HG03558 (cell line): ENCODE measurements around the gene COASY.
"Not testable (repeated sequence)": the region's sequence is repeated elsewhere in the genome, so short reads cannot be mapped to it uniquely, and the experiment has no call there.

Experiments used
- ATAC-seq: cut with Tn5 transposase; IDR thresholded peaks from one replicate; pipeline ENCODE4 v1.9.1; 2021; ENCODE audit warnings: moderate number of reproducible peaks; ENCODE audit not compliant: unreplicated experiment; ENCODE audit errors: extremely low read depth

COASY gene

DNA sequence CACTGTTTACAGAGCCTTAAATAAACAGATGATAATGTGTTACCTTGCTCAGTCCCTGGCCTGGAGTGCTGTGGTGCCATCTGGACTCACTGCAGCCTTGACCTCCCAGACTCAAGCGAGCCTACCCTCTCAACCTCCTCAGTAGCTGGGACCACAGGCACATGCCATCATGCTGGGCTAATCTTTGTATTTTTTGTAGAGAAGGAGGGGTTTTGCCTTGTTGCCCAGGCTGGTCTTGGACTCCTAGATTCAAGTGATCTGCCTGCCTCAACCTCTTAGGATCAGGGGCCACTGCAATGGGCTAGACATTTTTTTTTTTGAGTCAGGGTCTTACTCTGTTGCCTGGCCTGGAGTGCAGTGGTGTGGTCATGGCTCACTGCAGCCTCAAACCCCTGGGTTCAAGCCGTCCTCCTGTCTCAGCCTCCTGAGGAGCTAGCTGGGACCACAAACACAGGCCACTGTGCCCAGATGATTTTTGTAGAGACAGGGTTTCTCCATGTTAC is 30.9 kb upstream of the COASY start:
- ATAC-seq: no peak

DNA sequence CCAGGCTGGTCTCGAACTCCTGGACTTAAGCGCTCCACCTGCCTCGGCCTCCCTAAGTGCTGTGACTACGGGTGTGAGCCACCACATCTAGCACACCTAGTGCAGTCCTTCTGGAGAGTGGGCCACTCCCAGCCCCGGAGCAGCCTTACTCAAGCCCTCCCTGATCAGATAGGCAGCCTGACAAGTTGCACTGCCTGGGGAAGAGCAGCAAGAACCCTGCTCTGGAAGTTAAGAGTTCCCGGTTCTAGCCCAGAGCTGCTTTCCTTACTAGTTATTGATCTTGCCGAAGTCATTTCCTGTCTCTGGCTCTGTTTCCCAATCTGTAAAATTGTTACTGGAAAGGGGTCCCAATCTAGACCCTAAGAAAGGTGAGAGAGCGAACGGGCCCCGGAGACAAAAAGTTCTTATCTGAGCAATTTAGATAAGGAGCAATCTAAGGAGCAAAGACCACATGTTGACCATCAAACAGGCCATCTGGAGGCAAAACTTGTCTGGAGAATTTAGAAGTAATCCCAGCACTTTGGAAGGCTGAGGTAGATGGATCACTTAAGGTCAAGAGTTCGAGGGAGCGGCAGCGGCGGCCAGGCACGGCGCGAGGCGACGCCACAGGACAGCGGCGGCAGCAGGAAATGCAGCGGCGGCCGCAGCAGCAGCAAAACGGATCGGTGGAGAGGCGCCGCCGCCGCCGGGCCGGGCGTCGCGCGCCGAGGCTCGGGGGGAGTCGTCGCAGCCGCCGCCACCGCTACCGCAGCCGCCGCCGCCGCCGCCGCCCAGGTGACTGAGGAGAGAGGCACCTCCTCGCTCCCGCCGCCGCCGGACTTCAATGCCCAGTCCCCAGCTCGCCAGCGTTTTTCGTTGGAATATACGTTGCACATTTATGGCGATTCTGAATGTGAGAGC is 30.2 kb upstream of the COASY start:
- ATAC-seq: no peak

DNA sequence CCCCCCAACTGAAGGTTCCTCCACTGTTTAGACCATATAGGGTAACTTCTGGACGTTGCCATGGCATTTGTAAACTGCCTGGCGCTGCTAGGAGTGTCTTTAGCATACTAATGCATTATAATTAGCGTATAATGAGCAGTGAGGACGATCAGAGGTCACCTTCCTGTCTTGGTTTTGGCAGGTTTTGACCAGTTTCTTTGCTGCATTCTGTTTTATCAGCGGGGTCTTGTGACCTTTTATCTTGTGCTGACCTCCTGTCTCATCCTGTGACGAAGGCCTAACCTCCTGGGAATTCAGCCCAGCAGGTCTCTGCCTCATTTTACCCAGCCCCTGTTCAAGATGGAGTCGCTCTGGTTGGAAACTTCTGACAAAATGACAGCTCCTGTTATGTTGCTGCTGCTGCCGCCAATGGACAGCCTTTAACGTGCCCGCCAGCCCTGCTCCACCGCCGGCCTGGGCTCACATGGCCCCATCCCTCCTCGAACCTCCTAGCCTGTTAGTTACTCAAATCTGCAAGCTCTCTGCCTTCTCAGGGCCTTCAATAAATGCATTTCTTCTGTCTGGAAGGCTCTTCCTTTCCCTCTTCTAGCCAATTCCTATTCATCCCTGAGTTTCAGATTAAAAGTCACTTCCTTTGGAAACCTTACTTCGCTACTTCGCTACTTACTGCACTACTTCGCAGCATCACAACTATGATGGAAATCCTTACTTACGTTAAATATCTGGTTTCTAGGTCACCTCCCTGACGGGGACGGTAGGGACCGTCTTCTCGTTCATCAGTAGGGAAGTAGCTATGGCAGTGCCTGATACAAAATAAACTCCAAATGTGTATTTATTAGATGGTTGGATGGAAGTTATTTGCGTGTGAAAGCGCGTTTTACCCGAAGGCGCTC is 26.5 kb upstream of the COASY start:
- ATAC-seq: no peak

DNA sequence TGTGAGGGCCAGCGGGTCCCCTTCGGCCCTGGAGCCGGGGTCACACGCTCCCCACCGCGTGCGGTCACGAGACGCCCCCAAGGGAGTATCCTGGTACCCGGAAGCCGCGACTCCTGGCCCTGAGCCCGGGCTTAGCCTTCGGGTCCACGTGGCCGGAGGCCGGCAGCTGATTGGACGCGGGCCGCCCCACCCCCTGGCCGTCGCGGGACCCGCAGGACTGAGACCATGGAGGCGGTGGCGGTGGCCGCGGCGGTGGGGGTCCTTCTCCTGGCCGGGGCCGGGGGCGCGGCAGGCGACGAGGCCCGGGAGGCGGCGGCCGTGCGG is 25.9 kb upstream of the COASY start, which contains the start of gene NAGLU:
NAGLU (plus strand) TSS at position 194 of the 324 bp plus-strand sequence; CDS start at position 226, 32 bp downstream.
- peak; percentile 58 for ATAC-seq

DNA sequence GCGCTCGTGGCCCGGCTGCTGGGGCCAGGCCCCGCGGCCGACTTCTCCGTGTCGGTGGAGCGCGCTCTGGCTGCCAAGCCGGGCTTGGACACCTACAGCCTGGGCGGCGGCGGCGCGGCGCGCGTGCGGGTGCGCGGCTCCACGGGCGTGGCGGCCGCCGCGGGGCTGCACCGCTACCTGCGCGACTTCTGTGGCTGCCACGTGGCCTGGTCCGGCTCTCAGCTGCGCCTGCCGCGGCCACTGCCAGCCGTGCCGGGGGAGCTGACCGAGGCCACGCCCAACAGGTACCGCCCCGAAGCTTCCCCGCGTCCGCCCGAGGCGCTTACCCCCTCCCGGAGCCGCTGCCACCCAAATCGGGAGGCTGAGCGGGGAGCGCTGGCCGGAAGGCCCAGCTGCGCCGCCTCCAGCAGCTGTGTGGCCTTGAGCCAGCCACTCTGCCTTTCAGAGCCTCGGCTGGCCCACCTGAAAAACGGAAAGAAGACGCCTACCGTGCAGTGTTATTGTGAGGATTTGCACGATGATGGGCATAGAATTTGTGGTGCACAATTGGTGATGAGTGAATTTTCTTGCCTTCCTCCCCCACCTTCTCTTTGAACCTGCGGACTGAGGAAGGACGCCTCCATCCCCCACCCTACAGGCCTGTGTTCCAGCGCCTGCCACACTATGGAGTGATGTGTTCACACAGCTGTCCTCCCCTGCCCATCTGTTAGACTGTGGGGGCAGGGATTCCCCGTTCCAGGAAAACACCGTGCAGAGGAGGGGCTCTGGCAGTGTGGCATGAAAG is 25.4 kb upstream of the COASY start:
- ATAC-seq: peak; percentile 17

DNA sequence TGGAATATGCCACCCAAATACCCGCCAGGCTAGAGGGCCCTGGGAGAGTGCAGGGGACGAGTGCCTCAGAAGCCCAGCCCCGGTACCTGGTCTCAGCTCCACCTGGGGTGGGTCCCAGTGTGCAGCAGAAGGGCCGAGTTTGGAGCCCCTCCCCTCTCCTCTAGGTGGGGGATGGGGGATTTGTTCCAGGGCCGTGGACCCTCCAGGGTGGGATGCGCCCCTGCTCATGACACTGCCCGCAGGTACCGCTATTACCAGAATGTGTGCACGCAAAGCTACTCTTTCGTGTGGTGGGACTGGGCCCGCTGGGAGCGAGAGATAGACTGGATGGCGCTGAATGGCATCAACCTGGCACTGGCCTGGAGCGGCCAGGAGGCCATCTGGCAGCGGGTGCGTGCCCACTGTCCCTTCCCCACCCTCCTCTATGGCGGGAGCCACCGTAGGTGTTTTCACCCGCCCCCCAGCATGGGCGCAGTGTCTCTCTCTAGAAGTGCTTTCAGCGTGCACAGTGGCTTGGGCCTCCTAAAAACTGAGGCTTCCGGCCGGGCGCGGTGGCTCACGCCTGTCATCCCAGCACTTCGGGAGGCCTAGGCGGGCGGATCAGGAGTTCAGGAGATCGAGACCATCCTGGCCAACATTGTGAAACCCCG is 24.7 kb upstream of the COASY start:
- no peak for ATAC-seq

DNA sequence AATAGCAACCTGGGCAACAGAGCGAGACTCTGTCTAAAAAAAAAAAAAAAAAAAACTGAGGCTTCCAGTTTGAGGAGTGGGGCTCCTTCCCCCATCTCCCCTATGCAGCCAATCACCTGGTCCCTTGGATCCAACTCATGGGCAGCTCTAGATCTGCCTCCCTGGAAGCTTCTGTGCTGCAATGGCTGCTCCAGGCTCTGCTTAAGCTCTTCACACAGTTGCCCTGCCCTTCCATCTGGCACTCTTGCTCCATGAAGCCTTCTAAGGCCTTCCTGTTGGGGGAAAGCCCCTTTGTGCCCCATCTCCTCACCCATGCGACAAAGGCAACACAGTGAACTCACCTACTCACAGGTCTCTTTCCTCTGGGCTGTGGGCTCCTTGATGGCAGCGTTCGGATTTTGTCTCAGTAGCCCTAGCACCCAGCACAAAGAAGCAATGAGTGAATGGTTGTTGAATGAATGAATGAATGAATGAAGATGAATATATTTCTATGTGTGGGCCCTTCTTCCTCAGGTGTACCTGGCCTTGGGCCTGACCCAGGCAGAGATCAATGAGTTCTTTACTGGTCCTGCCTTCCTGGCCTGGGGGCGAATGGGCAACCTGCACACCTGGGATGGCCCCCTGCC is 24.0 kb upstream of the COASY start:
- no peak for ATAC-seq

DNA sequence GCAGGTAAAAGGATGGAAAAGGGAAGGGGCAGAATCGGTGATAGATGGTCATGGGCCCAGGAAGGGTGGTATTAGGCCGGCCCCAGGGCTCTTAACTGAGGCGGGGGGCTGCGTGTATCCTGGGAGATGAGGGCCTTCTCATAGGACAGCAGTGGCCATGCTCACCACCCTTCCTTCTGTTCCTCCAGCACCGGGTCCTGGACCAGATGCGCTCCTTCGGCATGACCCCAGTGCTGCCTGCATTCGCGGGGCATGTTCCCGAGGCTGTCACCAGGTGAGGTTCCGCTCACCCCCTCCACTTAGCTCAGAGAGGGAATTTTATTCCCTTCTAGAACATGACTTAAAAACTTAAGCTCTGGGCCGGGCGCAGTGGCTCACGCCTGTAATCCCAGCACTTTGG is 23.5 kb upstream of the COASY start:
- ATAC-seq: no peak

DNA sequence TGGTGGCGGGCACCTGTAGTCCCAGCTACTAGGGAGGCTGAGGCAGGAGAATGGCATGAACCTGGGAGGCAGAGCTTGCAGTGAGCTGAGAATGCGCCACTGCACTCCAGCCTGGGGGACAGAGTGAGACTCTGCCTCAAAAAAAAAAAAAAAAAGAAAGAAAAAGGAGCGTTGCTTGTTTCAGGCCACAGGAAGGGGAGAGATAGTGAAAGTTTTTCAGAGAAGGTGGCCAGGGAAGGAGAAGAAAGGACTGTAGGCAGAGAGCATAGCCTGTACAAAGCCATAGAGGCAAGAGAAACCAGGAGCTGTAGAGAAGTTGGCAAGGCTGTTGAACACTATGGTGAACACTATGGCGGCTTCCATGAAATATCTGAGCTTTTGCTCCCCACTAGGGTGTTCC is 21.4 kb upstream of the COASY start:
- not testable (repeated sequence) for ATAC-seq

DNA sequence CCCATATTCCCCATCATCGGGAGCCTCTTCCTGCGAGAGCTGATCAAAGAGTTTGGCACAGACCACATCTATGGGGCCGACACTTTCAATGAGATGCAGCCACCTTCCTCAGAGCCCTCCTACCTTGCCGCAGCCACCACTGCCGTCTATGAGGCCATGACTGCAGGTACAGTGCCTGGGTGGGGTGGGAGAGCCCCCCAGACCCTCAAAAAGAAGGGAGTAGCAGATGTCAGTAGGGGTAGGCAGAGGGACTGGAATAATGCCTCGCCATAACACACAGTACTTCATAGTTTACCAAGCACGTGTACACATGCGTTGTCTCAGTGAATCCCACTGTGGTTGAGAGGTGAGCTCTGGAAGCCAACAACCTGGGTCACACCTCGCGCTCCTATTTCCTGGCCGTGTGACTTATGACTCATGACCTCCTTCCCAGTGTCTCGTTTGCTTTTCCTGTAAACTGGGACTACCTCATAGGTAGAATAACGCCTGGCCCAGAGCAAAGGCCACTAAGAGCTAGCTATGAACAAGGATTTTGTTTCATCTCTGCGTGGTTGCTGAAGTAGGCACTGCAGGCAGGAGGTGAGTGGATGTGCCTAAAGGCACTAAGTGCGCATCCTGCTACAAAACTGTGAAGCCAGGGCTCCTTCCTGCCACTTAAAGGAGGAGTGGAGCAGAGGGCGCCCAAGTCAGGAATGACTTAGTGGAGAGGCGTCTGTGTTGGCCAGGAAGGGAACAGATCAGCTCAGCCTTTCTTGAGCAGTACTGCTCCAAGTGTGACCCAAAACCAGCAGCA is 20.7 kb upstream of the COASY start:
- no peak for ATAC-seq

DNA sequence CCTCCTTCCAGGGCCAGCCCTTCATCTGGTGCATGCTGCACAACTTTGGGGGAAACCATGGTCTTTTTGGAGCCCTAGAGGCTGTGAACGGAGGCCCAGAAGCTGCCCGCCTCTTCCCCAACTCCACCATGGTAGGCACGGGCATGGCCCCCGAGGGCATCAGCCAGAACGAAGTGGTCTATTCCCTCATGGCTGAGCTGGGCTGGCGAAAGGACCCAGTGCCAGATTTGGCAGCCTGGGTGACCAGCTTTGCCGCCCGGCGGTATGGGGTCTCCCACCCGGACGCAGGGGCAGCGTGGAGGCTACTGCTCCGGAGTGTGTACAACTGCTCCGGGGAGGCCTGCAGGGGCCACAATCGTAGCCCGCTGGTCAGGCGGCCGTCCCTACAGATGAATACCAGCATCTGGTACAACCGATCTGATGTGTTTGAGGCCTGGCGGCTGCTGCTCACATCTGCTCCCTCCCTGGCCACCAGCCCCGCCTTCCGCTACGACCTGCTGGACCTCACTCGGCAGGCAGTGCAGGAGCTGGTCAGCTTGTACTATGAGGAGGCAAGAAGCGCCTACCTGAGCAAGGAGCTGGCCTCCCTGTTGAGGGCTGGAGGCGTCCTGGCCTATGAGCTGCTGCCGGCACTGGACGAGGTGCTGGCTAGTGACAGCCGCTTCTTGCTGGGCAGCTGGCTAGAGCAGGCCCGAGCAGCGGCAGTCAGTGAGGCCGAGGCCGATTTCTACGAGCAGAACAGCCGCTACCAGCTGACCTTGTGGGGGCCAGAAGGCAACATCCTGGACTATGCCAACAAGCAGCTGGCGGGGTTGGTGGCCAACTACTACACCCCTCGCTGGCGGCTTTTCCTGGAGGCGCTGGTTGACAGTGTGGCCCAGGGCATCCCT is 18.5 kb upstream of the COASY start:
- ATAC-seq: no peak

DNA sequence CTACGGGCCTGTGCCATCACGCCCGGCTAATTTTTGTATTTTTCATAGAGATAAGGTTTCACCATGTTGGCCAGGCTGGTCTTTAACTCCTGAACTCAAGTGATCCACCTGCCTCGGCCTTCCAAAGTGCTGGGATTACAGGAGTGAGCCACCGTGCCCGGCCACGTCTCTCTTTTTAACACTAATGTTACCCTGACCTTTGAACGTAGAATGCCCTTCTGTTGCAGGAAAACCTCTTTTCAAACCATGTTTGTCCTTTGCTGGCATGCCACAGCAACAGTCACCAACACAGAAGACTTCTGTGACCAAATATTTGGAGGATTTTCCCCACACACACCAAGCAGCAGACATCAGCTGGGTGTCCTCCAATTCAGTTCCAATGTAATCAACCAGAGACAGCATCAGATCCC is 17.1 kb upstream of the COASY start:
- ATAC-seq: no peak

DNA sequence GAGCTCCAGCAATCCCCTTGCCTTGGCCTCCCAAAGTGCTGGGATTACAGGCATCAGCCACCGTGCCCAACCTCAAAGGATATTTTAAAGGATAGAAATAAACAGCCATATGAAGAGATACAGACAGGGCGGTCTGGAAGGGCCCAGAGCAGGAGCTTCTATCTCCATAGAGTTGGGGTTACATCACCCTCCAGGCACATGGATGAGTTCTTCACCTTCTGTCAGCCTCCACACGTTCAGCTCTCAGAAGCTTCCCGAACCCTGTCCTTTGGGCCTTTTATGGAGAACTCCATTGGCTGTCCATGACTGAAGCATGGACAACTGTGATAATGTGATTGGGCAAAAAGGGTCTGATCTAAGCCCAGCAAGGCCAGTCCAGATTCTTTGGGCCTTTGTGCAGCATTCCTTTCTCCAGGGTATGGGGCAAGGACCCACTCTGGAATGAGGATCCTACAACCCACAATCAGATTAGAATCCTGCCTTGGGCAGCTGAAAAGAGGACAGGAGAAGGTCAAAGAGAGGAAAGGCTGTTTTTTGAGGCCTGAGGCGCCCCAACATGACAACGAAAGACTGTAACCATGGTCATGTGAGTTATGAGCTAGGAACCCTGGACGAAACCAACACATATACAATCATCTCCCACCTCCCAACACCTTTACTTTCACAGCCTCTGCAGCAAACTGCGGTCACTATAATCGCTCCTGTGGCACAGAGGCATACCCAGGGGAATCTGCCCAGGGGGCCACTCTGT is 16.0 kb upstream of the COASY start:
- not testable (repeated sequence) for ATAC-seq

DNA sequence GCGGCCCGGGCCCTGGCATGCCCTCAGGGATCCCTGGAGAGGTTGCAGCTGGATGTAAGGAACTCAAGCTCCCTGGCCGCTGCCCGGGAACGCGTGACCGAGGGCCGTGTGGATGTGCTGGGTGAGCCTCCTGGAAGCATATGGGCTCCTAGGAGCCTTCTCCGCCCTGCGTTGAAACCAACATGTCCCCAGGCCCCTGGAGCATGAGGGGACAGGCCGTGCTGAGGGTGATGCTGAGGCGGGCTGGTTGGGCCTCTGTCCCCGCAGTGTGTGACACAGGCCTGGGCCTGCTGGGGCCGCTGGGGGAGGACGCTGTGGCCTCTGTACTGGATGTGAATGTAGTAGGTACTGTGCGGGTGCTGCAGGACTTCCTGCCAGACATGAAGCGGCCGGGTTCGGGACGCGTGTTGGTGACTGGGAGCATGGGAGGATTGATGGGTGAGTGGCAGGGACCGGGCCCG is 14.9 kb upstream of the COASY start:
- no peak for ATAC-seq

DNA sequence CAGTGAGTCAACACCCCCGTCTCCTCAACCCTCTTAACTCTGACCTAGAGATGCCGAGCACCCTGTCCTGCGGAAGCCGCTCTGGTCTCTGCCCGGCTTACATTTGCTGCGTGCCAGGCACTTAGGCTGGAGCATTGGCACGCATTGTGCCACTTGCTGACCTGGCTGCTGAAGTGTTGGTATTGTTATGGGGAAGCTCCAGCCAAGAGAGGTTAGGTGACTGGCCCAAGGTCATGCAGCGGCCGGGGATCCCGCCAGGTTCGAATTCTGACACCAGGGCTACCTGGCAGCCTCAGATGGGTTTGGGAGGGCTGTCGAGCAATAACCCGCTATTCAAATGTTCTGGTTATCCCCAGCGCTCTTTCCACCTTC is 14.3 kb upstream of the COASY start:
- no peak for ATAC-seq

DNA sequence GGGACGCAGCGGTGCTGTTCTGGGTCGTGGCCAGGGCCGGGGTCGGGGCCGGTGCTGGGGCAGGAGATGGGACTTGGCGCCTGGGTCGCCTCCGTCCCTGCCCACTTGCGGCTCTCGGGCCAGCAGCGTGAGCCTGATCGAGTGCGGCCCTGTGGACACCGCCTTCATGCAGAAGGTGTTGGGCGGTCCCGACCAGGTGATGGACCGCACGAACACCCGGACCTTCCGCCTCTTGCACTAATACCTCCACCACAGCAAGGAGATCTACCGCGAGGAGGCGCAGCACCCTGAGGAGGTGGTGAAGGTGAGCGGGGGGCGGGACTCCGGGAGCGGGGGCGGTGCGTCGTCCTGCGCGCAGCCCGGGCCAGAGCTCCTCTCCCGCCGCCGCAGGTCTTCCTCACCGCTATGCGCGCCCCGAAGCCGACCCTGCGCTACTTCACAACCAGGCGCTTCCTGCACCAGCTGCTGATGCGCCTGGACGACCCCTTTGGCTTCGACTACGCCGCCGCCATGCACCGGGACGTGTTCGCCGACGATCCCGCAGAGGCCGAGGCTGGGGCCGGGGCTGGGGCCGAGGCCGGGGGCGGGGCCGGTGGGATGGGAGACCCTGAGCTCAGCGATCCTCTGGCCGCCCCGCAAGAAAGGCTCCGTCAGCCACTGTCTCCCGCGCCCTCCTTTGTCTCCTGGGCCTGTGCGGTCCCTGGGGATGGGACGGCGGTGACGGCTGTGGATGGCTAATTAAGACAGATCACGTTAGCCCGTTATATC is 13.7 kb upstream of the COASY start:
- no peak for ATAC-seq
